ENCODE measurements around the gene MOGAT3.

MOGAT3 gene

DNA sequence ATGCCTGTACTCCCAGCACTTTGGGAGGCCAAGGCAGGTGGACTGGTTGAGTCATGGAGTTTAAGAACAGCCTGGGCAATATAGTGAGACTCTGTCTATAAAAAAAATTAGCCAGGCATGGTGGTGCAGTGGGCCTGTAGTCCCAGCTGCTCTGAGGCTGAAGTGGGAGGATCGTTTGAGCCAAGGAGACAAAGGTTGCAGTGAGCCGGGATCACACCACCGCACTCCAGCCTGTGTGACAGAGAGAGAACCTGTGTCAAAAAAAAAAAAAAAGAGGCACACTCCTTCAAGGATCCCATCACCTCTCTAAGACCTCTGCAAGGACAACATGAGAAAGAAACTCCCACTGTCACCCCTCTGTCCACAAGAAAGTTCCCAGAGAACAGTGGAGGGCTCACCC lies 25.2 kb downstream of the MOGAT3 start:
- TF ChIP-seq, protein P1, sequence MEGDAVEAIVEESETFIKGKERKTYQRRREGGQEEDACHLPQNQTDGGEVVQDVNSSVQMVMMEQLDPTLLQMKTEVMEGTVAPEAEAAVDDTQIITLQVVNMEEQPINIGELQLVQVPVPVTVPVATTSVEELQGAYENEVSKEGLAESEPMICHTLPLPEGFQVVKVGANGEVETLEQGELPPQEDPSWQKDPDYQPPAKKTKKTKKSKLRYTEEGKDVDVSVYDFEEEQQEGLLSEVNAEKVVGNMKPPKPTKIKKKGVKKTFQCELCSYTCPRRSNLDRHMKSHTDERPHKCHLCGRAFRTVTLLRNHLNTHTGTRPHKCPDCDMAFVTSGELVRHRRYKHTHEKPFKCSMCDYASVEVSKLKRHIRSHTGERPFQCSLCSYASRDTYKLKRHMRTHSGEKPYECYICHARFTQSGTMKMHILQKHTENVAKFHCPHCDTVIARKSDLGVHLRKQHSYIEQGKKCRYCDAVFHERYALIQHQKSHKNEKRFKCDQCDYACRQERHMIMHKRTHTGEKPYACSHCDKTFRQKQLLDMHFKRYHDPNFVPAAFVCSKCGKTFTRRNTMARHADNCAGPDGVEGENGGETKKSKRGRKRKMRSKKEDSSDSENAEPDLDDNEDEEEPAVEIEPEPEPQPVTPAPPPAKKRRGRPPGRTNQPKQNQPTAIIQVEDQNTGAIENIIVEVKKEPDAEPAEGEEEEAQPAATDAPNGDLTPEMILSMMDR (IDR thresholded peaks at IDR 0.05): no peak
- no peak for TF ChIP-seq ZFX (IDR thresholded peaks at IDR 0.05; ENCODE audit: borderline replicate concordance)

DNA sequence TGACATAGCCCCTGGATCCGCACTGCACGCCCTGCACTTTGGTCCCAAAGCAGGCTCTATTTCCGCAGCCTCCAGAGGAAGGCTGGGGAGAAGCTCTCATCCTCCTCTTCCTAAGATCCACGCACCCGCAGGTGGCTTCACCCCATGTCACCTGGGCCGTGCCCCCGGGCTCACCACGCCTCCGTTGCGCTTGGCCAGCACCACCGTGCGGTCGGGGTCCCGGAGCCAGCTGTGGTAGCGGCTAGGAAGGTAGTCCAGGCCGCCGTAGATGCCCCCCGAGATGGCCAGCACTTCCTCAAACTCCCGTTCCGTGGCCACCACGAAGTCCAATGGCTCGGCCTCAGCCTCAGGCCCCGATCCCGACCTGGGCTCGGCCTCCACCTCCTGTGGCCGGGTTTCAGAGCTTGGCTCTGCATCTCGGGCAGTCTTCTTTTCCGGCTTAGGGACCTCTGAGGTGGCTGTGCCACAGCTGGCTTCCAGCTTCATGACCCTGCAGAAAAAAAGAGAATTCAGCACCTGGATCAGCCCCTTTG lies 26.4 kb downstream of the MOGAT3 start:
- no peak for TF ChIP-seq ZFX (IDR thresholded peaks at IDR 0.05; ENCODE audit: borderline replicate concordance)
- TF ChIP-seq, protein P1 (IDR thresholded peaks at IDR 0.05): no peak
- H3K27ac ChIP-seq: peak overlapping the region; percentile 86

More for the DNA sequence above, 25.2 kb downstream of the MOGAT3 start:
- H3K27ac ChIP-seq: no peak overlapping the region

DNA sequence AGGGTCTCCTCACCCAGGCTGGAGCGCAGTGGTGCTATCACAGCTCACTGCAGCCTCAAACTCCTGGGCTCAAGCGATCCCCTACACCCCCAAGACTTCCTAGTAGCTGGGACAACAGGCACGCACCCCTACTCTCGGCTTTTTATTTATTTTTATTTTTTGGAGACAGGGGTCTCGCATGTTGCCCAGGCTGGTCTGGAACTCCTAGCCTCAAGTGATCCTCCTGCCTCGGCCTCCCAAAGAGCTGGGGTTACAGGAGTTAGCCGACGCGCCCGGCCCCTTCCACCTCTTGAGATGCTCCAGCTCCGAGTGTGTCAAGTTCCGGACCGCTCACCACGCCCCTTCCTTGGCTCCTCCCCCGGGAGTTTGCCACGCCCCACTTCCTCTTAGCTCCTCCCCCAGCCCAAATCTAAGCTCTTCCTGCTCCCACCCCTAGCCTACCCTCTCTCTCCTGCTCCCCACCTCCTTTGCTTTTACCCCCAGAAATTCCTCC lies 27.0 kb downstream of the MOGAT3 start:
- no peak for TF ChIP-seq ZFX (IDR thresholded peaks at IDR 0.05; ENCODE audit: borderline replicate concordance)
- TF ChIP-seq, protein P1 (IDR thresholded peaks at IDR 0.05): no peak
- peak overlapping the region; percentile 86 for H3K27ac ChIP-seq

DNA sequence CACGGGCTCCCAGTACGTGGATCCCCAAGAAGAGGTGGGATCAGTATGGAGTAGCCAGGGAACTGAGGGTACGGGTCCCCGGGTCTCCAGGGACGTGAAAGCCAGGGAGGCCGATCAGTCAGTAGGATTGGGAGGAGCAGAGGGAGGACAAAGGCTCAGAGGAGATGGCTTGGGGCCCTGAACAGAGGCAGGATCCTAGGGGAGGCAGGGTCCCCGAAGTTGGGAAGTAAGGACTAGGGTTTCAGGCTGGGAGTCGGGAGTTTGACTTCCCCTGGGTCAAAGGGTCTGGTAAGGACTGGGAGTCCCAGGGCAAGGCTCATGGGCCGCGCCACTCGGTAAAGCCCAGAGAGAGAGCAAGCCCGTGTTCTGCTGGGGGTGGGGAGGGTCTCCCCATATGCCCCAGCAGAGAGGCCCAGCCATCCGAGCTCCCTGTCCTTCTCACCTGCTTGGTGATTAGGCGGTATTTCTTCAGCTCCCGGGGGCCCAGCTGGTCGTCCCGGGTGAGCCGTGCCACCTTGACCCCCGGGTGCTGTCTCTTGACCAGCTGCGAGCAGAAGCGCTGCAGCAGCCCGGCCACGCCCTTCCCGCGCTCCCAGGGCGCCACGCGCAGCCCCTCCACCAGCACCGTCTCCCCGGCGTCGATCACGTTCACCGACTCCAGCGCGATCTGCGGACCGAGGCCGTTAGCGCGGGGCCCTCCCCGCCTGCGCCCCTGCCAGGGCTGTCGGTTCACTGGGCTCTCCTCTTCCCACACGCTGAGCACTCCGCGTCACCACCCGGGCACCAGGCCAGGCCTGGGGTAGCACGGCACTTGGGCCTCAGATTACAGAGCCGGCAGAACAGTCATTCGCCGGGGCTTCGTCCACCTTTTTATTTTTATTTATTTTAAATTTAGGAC lies 27.7 kb downstream of the MOGAT3 start:
- TF ChIP-seq, protein P1 (IDR thresholded peaks at IDR 0.05): no peak
- TF ChIP-seq ZFX (IDR thresholded peaks at IDR 0.05; ENCODE audit: borderline replicate concordance): no peak
- H3K27ac ChIP-seq: peak overlapping the region; percentile 86

DNA sequence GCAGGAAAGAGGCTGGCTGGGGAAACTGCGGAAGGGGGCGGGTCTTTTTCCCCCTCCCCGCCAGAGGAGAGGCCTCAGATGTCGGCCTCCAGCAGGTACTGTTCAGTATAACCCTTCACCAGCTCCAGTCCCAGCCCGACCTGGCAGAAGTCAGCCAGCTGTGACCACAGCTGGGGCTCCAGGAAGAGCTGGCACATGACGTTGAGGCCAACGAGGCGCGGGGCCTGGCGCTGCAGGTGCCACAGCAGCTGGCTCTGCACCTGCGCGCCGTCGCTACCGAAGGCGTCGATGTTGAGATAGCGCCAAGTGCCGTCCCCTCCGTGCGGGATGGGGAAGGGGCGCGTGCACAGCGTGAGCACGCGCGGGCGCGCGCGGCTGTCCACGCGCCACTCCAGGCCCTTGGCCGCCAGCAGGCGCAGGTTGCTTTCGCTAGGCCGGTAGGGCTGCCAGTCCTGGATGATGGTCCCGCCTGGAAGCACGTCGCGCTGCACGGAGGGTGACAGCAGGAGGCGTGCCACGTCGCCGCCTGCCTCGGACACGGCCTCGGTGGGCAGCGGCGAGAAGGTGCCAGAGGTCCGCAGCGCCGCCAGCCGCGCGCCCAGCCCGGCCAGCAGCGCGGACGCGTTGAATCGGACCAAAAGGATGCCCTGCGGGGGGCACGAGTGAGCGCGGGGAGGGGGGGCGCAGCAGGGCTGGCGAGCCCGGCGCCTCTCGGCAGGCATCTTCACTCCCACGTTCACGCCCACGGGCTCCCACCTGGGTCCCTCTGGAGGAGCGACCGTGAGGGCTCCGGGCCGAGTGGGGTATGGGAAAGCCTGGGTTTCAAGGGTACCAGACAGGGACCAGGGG lies 28.6 kb downstream of the MOGAT3 start:
- TF ChIP-seq, protein P1 (IDR thresholded peaks at IDR 0.05): peak; percentile 67
- TF ChIP-seq ZFX (IDR thresholded peaks at IDR 0.05; ENCODE audit: borderline replicate concordance): no peak
- peak overlapping the region; percentile 86 for H3K27ac ChIP-seq

DNA sequence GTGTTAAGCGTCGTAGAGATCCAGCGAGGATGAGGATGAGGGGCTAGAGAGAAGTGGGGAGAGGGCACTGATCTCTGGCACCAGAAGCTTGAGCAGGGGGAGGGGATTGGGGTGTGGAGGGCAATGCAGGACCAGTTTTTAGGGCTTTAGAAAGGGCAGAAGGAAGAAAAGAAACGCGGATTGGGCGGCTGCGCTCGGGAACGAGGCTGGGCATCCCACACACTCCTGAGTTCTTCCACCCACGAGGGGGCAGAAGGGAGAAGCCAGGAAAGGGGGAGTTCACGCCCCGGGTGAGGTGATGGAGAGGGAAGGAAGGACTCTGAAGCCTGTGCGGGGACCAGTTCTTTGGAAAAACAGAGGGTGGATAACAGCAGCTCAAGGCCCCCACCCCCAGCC lies 29.4 kb downstream of the MOGAT3 start:
- 0 out of 2 replicates have a peak overlapping the region, but pooled peaks have one; percentile 8 for H3K27ac ChIP-seq
- TF ChIP-seq, protein P1 (IDR thresholded peaks at IDR 0.05): no peak
- no peak for TF ChIP-seq ZFX (IDR thresholded peaks at IDR 0.05; ENCODE audit: borderline replicate concordance)
